HG03442 (cell line): ENCODE measurements around the gene TLE2.
"Not testable (repeated sequence)": the region's sequence is repeated elsewhere in the genome, so short reads cannot be mapped to it uniquely, and the experiment has no call there.

ENCODE experiments used
- ATAC-seq: cut with Tn5 transposase; IDR thresholded peaks from one replicate; pipeline ENCODE4 v1.9.1; 2021; ENCODE audit warnings: mild to moderate bottlenecking, moderate library complexity; ENCODE audit not compliant: unreplicated experiment

The TLE2 gene

DNA sequence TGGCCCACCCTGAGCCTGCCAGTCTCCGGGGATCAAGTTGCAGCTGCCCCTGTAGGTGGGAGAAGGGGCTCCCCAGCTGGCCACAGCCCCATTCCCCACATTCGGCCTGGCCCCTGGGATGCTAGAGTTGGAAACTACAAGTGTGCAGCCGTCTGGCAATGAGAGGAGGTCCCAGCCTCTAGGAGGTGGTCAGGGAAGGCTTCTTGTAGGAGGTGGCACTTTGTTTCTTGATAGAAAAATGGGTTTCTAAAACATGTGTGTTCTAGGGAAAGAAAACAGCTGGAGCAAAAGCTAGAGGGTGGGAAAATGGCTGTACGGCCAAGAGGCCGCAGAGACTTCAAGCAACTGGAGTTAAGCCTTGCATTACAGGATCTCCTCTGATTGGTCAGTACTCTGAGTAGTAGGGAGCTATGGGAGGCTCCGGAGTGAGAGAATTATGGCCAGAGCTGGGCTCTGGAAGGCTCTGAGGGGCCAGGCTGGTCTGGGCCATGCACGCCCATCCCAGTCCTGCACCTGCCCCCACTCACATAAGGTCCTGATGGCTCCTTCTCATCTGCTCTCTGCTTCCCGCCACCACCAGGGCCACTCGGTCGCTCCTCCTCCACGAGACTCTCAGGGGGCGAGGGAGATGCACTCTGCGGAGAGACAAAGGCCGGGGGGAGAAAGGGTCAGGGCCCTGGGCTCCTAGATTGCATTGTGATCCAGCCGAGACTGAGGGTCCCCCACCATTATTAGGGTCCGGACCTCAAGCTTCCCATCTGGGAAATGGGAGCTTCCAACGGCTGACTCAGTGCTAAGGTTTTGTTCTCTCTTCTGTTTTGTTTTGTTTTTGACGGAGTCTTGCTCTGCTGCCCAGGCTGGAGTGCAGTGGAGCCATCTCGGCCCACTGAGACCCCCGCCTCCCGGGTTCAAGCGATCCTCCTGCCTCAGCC is 13.7 kb downstream of the TLE2 start:
- ATAC-seq: no peak

DNA sequence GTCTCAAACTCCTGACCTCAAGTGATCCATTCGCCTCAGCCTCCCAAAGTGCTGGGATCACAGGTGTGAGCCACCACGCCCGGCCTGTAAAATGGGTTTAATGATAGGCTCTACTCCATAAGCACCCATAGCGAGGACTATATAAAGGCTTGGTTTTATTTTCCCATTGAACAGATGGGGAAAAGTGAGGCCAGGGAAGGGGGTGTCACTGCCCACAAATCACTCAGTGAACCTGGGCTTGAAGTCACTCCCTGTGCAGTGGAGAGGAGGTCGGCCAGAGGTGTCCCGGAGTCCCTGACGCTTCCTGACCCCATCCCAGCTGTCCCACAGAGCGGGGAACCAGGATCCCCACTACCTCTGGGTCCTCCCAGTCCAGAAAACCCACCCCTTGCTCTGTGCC is 14.9 kb downstream of the TLE2 start:
- ATAC-seq: no peak

DNA sequence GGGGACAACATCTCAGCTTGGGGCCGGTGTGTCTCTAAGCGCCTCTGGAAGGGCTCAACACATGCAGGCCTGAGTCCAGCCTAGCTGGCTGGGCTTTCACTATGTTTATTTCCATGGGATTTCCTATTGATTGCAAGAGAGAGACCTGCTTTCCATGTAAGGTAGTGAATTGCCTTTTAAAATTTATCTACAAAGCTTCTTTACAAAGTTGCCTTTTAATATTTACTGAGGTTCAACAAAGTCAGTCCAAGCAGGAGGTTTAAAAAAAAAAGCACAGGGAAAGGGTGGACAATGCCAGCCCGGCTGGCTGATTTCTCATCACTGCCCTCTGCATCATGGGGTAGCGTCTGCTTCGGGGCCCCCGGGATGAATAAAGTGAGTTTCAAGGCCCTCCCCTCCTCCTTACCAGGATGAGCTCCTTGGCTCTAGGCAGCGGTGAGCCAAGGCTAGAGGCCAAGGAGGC is 15.8 kb downstream of the TLE2 start:
- no peak for ATAC-seq

DNA sequence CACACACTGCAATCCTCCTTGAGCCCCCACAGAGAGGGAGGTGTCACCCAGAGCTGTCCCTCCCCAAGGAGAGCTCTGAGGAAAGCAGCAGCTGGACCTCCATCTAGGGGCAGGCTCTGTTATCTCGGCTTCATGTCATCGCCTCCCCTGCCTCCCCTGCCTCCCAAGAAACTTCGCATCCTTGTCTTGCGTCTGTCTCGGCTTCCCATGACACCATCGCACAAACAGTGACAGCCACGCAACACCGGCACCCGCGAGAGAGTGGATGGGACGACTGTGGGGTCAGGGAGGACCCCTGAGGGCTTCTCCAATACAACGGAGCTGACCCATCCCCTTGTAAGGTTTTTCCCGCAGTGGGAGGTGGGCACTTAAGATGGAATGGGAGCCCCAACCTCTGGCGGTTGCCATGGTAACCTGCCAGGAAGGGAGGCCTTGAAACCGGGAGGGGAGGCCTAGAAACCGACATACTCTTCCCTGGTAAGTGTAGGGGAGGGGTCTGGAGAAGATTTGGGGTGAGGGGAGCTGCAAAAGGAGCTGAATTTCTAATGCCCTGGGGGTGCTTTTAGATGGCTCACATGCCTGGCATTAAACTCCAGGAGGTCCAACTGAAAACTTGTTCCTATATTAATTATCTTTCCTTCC is 16.3 kb downstream of the TLE2 start:
- ATAC-seq: no peak

DNA sequence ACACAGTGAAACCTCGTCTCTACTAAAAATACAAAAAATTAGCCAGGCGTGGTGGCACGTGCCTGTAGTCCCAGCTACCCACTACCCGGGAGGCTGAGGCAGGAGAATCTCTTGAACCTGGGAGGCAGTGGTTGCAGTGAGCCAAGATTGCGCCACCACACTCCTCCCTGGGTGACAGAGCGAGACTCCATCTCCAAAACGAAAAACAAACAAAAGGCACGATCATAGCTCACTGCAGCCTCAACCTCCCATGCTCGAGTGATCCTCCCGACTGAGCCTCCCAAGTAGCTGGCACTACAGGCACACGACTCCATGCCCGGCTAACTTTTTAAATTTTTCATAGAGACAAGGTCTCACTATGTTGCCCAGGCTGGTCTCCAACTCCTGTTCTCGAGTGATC is 17.0 kb downstream of the TLE2 start:
- ATAC-seq: not testable (repeated sequence)

DNA sequence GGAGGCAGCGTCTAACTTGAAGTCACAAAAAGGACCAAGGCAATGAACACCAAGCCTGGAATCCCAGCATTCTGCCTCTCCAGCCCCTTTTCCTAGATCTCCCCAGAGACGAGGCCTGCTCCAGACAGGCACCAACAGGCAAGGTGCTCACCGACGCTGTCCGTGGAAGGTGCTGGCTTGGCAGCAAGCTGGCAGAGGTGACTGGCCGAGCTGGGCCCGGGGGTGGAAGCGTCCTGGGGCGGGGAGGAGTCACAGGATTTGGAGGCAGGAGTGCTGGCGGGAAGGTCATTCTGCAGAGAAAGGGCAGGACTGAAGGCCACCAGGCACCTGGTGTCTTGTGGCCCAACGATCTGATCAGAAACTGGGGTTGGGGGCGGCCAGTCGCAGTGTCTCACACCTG is 18.2 kb downstream of the TLE2 start:
- ATAC-seq: no peak

DNA sequence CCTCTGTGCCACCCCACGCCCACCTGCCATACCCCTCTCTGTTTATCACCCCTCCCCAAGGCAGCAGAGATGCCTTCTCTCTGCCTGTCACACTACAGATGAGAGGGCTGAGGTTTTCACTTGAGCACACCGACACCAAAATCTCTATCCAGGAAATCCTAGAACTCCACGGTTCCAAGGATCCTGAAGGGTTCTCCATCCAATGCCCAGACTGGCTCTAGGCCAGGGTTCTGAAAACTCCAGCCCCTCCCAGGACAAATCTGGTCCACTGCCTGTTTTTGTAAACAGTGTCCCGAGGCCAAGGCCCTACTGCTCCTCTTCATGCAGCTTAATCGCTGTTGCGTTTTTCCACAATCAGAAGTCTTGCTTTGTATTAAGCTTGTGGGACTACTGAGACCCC is 20.1 kb downstream of the TLE2 start:
- ATAC-seq: no peak

DNA sequence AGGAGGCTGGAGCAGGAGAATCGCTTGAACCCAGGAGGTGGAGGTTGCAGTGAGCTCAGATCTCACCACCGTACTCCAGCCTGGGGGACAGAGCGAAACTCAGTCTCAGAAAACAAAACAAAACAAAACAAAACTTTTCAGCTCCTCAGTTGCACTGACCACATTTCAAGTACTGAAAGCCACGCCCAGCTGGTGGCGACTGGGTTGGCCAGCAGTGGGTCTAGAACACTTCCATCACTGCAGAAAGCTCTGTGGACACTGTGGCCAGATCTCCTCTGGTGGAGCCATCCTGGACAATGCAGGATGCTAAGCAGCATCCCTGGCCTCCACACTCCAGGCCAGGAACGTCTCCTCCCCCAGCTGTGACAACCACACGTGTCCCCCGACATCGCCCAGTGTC is 21.1 kb downstream of the TLE2 start:
- ATAC-seq: no peak

DNA sequence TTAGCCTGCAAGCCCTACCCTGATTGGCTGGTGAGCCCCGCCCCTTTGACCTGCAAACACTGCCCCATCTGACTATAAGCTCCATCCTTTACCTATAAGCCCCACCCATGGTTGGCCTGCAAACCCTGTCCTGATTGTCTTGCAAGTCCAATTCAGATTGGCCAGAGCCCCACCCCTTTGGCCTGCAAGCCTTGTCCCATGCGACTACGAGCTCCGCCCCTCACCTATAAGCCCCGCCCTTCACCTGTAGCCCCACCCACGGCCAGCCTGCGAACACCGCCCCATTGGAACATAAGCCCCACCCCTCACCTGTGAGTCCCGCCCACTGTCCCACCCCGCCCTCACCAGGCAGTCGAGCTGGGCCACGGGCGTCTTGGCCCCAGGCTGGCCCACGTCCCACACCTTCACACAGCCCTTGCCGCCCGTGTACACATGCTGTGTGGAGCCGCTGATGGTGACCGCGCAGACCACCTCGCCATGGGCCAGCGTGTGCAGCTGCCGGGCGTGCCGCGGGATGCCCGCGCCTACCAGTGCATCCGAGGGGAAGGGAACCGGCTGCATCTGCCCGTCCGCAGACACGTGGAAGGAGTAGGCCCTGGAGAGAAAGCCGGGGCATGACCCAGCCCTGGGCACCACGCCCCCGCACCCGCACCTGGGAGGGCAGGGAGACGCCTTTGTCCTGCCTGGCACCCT is 22.9 kb downstream of the TLE2 start:
- ATAC-seq: no peak

DNA sequence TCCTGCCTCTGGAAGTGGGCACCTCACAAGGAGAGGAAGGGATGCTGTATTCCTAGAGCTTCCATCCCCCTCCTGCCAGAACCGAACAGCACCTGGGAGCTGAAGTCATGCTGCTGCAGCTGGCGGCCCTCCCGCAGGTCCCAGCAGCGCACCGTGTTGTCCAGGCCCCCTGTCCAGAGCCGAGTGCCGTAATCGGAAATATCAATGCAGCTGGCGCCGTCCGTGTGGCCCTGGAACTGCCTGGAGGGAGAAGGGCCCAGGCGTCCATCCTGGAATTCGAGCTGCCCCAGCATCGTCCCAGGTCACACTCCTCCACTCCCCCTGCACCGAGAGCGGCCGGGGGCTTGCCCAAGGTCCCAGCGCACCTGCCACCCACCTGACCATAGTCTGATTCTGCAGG is 23.7 kb downstream of the TLE2 start:
- ATAC-seq: no peak

DNA sequence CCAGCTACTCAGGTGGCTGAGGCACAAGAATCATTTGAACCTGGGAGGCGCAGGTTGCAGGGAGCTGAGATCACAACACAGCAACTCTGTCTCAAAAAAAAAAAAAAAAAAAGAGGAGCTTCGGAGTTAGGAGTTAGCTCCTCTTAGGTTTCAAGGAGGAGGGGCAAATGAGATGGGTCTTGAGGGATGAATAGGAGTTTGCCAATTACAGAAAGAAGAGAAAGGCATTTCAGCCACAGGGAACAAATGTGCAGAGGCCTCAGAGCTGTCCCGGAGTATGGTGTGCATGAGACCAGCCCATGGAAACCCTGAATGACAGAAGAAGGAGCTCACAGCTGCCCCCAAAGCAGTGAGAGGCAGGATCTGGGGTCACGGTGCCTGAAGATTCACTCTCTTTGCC is 24.6 kb downstream of the TLE2 start:
- no peak for ATAC-seq

DNA sequence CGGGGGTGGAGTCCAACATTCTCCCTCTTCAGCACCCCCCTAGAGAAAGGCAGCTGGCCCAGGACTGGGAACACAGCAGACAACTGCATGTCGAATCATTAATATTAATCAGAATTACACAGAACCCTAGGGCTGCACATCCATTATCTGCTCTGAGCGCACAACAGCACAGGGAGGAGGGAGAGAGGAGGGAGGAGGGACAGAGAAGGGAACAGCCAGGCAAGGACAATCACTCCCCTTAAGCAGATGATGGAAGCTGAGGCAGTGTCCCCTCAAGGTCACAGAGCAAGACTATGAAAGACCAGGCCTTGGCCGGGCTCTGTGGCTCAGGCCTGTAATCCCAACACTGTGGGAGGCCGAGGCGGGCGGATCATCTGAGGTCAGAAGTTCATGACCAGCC is 26.0 kb downstream of the TLE2 start:
- ATAC-seq: no peak

DNA sequence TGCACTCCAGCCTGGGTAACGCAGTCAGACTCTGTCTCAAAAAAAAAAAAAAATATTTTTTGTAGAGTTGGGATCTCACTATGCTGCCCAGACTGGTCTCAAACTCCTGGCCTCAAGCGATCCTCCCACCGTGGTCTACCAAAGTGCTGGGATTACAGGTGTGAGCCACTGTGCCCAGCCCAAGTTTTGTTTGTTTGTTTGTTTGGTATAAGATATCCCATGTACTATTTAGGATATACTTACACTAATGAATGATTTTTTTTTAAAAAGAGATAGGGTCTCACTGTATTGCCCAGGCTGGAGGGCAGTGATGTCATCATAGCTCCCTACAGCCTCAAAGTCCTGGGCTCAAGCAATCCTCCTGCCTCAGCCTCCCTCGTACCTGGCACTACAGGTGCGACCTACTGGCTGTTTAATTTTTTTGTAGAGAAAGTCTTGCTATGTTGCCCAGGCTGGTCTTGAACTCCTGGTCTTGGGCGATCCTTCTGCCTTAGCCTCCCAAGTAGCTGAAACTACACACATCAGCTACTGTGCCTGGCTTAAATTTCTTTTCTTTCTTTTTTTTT is 27.8 kb downstream of the TLE2 start:
- ATAC-seq: no peak

DNA sequence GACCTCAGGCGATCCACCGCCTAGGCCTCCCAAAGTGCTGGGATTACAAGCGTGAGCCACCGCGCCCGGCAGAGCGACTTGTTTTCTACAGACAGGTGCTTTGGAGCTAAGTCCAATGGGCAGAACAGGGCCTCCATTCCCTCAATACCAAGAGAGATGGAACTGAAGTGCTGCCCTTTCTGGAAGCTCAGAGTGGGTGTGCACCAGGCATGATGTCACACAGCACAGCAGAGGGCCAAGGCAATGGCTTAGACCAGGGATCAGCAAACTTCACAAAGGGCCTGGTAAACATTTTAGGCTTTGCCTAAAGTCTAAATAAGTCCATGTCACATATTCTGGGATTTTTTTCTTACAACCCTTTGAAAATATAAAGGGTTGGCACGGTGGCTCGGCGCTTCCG is 30.4 kb downstream of the TLE2 start:
- no peak for ATAC-seq

DNA sequence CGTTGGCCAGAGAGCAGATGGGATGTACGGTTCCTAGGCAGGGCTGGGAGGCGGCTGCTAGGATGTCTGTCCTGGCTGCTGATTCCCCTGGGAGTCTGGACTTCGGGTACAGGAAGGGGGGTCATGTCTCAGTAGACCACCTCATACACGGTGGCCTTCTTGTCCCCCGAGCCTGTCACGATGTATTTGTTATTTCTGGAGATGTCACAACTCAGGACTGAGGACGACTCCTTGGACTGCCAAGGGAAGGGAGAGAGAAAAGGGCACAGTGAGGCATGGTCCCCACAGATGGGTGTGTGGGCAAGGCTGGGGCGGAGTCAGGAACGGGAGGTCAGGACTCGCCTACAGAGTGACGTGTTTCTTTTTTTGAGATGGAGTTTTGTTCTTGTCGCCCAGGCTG is 31.4 kb downstream of the TLE2 start:
- no peak for ATAC-seq

DNA sequence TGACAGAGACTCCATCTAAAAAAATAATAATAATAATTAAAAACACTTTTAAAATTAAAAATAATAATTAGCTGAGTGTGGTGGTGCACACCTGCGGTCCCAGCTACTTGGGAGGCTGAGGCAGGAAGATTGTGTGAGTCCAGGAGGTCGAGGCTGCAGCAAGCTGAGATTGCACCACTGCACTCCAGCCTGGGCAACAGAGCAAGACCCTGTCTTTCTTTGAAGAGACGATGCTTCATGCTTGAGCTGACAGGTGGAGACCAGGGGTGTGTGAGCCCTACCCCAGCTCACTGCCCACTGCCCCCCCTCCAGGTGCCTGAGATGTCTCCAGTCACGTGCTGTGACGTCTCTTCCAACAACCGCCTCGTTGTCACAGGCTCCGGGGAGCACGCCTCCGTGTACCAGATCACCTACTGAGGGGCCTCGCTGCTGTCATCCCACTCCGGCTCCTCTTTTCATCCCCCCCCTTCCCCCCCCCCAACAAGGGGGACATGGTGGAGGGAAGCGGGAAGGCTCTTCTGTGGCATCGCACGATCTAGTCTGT is 34.4 kb downstream of the TLE2 start:
- ATAC-seq: no peak

DNA sequence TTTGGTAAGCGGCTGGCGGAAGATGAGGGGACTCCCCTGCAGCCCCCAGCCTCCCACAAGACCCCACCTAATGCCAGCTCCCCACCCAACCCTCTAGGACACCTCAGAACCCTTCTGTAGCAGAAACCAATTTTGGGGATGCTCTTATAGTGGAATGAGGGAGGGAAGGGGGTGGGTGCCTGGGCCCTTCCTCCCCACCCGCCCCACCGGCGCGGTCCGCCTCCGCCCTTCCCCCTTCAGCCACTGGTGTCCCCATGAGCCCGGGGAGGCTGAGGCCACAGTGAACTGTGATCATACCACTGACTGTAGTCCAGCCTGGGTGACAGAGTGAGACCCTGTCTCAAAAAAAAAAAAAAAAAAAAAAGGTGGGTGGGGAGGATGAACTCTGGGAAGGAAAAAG is 35.5 kb downstream of the TLE2 start:
- no peak for ATAC-seq

DNA sequence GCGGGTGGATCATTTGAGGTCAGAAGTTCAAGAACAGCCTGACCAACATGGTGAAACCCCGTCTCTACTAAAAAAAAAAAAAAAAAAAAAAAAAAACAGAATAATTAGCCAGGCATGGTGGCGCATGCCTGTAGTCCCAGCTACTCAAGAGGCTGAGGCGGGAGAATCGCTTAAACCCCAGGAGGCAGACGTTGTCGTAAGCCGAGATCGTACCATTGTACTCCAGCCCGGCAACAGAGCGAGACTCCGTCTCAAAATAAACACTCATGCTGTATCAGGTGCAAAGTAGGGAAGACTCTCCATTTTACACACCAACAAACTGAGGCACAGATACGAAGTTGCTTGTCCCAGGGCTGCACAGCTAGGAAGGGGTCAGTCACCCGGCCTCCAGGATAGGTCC is 36.1 kb downstream of the TLE2 start:
- ATAC-seq: no peak

DNA sequence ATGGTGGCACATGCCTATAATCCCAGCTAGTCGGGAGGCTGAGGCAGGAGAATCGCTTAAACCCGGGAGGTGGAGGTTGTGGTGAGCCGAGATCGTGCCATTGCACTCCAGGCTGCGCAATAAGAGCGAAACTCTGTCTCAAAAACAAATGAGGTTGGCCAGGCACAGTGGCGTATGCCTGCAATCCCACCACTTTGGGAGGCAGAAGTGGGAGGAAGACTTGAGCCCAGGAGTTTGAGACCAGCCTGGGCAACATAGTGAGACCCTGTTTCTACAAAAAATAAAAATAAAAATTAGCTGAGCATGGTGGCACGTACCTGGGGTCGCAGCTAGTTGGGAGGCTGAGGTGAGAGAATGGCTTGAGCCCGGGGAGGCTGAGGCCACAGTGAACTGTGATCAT is 36.7 kb downstream of the TLE2 start:
- ATAC-seq: not testable (repeated sequence)

DNA sequence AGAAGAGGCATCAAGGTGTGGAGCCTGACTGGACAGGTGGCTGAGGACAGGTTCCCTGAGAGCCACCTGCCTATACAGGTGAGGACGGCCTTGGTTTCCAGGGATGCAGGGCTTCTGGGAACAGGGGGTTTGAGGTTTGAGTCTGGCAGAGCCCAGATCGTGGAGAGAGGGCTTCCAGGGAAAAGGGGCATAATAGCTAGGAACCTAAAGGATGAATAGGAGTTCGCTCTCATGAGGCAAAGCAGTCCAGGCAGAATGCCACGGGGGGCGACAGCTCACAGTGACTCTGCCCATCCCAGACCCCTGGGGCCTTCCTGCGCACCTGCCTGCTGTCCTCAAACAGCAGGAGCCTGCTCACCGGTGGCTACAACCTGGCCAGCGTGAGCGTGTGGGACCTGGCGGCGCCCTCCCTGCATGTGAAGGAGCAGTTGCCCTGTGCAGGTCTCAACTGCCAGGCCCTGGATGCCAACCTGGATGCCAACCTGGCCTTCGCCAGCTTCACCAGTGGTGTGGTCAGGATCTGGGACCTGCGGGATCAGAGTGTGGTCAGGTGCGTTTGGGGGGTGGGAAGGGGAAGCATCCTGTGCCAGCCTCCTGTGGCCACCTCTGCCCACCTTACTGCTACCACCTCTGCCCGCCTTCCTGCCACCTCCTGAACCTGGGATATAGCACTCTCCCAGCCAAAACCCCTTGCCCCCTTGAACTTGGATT is 39.7 kb downstream of the TLE2 start:
- no peak for ATAC-seq

DNA sequence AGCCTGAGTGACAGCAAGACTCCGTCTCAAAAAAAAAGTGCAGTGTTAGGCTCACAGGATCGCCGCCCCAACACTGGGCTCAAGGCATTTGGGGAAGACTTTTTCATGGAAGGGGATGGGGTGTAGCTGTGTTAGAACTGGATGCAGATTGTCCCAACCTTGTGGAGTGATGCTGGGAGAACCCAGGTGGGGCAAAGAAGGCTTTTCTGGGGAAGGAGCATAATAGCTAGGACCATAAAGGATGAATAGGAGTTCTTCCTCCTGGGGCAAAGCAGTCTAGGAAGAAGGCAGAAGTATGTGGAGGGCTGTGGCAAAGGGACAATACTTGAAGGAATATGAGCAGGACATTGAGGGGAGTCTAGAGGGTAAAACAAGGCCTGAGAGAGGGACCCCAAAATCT is 40.5 kb downstream of the TLE2 start:
- ATAC-seq: no peak
